ENCODE data around the gene C4orf50.
"Not testable (repeated sequence)": the region's sequence is repeated elsewhere in the genome, so short reads cannot be mapped to it uniquely, and the experiment has no call there.

C4orf50 gene

DNA sequence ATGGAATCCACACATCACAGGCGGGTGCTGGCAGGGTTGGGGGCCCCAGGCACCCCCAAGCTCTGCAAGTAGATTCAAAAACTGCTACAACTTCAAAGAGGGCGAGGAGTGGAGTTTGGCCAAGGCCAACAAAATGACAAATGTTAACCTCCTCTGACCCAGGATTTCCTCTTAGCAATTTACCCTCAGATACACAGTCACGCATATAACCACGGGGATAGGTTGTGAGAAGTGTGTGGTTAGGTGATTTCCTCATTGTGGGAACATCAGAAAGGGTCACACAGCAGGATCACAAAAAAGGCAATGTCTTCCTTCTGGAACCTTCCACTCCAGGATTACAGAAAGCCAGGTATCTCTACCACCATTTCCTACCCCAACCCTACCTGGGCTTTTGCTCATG is 62.4 kb downstream of the C4orf50 start:
- in situ Hi-C loops (cut with HindIII; ENCODE audit: low pct_ligation_motif_present, low sequenced_read_pairs) = no loop called here
- TF ChIP-seq CTCF (IDR thresholded peaks at IDR 0.05; ENCODE audit: low read depth, low read length, missing control alignments) = no peak
- Histone ChIP-seq H3K4me3 (ENCODE audit: low read depth, low read length) (no peak overlapping the region), H3K27me3 (replicated peaks) (no peaks in the 10 kb centered on the region), H3K36me3 (replicated peaks) (no peaks in the 10 kb centered on the region), H3K27ac (no peak overlapping the region)
- DNase-seq = no peak

DNA sequence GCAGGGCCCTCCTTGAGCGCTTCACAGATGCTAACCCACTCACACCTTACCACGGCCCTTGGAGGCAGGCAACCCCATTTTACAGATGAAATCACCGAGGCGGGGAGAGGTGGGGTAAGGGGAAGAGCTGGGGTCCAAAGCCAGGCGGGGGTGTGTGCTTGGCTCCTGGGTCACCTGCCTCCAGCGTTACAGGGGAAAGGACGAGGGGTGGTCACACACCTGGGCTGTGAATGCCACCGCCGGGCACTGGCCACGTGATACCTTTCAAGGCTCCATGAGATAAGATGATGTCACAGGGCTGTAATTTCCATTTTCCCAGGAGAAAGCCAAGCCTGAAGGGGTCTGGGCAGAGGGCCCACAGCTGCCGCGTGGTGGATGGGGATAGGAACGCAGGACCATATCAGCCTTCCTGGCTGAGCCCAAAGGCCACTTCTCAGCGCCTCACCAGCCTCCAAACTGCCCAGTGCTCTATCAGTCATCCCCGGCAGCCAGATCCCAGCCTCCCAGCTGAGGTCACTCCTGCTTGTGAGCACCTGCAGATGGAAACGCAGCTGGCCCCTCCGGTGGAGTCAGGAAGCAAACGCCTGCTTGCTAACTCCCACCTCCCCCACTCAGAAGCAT is 62.9 kb downstream of the C4orf50 start:
- H3K4me3 ChIP-seq (ENCODE audit: low read depth, low read length) = no peak overlapping the region
- no peaks in the 10 kb centered on the region for H3K36me3 ChIP-seq (replicated peaks)
- no peak for DNase-seq
- H3K27ac ChIP-seq = no peak overlapping the region
- H3K27me3 ChIP-seq (replicated peaks) = no peaks in the 10 kb centered on the region
- no peak for TF ChIP-seq CTCF (IDR thresholded peaks at IDR 0.05; ENCODE audit: low read depth, low read length, missing control alignments)
- in situ Hi-C loops (cut with HindIII; ENCODE audit: low pct_ligation_motif_present, low sequenced_read_pairs) = no loop called here

DNA sequence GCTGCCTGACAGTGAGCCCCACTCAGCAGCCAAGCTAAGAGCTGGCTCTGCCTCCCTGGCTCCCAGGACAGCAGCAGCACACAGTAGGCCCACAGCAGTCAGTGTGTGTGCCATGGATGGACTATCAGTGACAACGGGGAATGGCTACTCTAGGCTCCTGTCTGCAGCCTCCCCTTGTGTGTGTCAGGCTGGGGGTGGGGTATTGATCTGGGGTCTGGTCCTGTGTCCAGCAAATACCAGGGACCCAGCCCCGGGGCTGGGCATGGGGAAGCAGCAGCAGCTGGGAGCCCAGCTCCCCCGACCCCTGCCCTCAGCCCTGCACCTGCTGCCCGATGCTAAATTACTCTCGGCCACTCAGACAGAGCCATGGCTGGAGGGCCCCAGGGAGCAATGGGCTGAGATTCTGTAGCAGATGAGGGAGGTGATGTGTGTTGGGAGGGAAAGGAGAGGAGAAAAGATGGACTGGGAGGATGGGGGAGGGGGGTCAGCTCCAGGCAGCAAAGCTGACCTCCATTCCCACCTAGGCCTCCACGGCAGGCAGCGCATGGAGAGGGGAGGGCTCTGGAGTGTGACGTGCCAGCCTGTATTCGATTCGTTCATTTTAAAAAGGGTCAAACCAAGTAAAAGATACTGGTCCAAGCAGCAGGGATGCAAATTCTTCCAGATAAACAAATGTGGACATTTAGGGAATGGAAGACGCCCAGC is 64.0 kb downstream of the C4orf50 start:
- no peaks in the 10 kb centered on the region for H3K27me3 ChIP-seq (replicated peaks)

GRCh38 chr4:5952975-5953951 is 65.0 kb downstream of the C4orf50 start:
- H3K27ac ChIP-seq = no peak overlapping the region
- no peak for DNase-seq
- in situ Hi-C loops (cut with HindIII; ENCODE audit: low pct_ligation_motif_present, low sequenced_read_pairs) = no loop called here
- H3K36me3 ChIP-seq (replicated peaks) = no peaks in the 10 kb centered on the region
- no peaks in the 10 kb centered on the region for H3K27me3 ChIP-seq (replicated peaks)
- no peak for TF ChIP-seq CTCF (IDR thresholded peaks at IDR 0.05; ENCODE audit: low read depth, low read length, missing control alignments)
- no peak overlapping the region for H3K4me3 ChIP-seq (ENCODE audit: low read depth, low read length)

More for the DNA sequence above, 64.0 kb downstream of the C4orf50 start:
- no peak overlapping the region for H3K27ac ChIP-seq
- in situ Hi-C loops (cut with HindIII; ENCODE audit: low pct_ligation_motif_present, low sequenced_read_pairs) = no loop called here
- no peak for TF ChIP-seq CTCF (IDR thresholded peaks at IDR 0.05; ENCODE audit: low read depth, low read length, missing control alignments)
- no peak overlapping the region for H3K4me3 ChIP-seq (ENCODE audit: low read depth, low read length)
- DNase-seq = no peak
- H3K36me3 ChIP-seq (replicated peaks) = no peaks in the 10 kb centered on the region

GRCh38 chr4:5952286-5952974 is 65.8 kb downstream of the C4orf50 start:
- H3K36me3 ChIP-seq (replicated peaks) = no peaks in the 10 kb centered on the region
- in situ Hi-C loops (cut with HindIII; ENCODE audit: low pct_ligation_motif_present, low sequenced_read_pairs) = no loop called here
- no peaks in the 10 kb centered on the region for H3K27me3 ChIP-seq (replicated peaks)
- H3K27ac ChIP-seq = no peak overlapping the region
- no peak for DNase-seq
- no peak for TF ChIP-seq CTCF (IDR thresholded peaks at IDR 0.05; ENCODE audit: low read depth, low read length, missing control alignments)
- no peak overlapping the region for H3K4me3 ChIP-seq (ENCODE audit: low read depth, low read length)

- not testable (repeated sequence) for H3K27me3 ChIP-seq (replicated peaks)
Measured at GRCh38 chr4:5946653-5947052, 71.6 kb downstream of the C4orf50 start.

More at GRCh38 chr4:5946653-5947052, 71.6 kb downstream of the C4orf50 start:
- H3K36me3 ChIP-seq (replicated peaks); H3K4me3 ChIP-seq (ENCODE audit: low read depth, low read length); H3K27ac ChIP-seq; in situ Hi-C loops (cut with HindIII; ENCODE audit: low pct_ligation_motif_present, low sequenced_read_pairs); DNase-seq: not testable (repeated sequence)
